ENCODE measurements around the gene SKAP1.

DNA sequence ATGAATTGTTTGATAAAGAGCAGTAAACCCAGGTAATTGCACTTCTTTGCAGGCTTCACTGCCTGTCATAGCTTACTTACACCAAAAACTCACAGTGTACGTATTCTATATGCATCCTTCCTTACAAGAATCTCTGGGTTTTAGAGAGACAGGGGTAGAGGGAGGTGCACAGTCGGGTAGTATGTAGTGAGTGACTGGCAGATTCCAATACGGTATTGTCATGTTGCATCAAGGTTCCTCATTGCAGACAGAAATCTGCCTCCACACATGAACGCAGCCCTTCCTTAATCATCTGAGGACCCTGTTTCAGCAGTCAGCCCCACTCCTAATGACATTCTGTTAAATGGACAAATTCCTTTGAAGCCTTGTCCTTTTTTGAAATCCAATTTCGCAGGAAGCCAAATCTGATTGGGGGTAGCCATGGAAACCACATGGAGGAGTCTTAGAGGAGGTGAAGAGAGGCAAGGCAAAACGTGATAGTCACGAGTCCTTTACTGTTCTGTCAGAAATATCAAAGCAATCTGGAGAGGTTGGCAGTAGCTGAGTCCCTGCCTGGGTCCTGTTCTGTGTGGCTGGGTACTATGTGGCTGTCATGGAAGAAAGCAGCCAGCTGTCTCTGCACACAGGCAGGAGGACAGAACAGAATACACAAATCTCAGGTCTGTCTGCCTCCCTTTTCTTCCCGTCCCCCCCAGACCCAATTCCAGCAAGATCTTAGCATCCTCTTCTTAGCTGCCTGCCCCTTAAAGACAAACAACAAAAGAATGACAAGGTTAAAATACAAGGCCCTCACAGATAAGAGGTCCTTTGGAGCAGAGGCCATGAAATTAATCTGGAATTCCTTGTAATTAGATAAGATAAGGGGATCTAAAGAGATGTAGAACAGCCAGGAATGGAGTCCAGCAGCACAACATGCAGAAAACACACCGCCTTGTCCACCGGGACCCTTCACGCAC is 3.1 kb upstream of the SKAP1 start:
- TF ChIP-seq ZNF565 (CRISPR knock-in tag; conservative IDR thresholded peaks at IDR 0.05; ENCODE audit: low read depth), result no peak
- TF ChIP-seq, protein P1, sequence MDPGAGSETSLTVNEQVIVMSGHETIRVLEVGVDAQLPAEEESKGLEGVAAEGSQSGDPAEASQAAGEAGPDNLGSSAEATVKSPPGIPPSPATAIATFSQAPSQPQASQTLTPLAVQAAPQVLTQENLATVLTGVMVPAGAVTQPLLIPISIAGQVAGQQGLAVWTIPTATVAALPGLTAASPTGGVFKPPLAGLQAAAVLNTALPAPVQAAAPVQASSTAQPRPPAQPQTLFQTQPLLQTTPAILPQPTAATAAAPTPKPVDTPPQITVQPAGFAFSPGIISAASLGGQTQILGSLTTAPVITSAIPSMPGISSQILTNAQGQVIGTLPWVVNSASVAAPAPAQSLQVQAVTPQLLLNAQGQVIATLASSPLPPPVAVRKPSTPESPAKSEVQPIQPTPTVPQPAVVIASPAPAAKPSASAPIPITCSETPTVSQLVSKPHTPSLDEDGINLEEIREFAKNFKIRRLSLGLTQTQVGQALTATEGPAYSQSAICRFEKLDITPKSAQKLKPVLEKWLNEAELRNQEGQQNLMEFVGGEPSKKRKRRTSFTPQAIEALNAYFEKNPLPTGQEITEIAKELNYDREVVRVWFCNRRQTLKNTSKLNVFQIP (CRISPR knock-in tag; IDR thresholded peaks at IDR 0.05; ENCODE audit: borderline replicate concordance, low read depth), result no peak
- no peak for TF ChIP-seq ZNF8 (CRISPR knock-in tag; IDR thresholded peaks at IDR 0.05)
- no peak for TF ChIP-seq ISL1 (CRISPR knock-in tag; IDR thresholded peaks at IDR 0.05)
- TF ChIP-seq SNAI2 (CRISPR knock-in tag; IDR thresholded peaks at IDR 0.05), result no peak
- no peak for TF ChIP-seq ZC3H10 (CRISPR knock-in tag; IDR thresholded peaks at IDR 0.05)
- TF ChIP-seq PATZ1 (CRISPR knock-in tag; IDR thresholded peaks at IDR 0.05; ENCODE audit: borderline replicate concordance), result no peak
- no peak for TF ChIP-seq ARNTL (CRISPR knock-in tag; IDR thresholded peaks at IDR 0.05; ENCODE audit: borderline replicate concordance, low read depth)
- TF ChIP-seq OSR1 (CRISPR knock-in tag; IDR thresholded peaks at IDR 0.05), result no peak

All from SK-N-SH treated with all-trans-retinoic acid at 6 μM for 48 hours (cell line).